Endometrium (tissue), 2 donors: Measurements from ENCODE around the gene ATP8B4.
"Not testable (repeated sequence)": the region's sequence is repeated elsewhere in the genome, so short reads cannot be mapped to it uniquely, and the experiment has no call there.

Experiments used
- FAIRE-seq: peaks from 2 replicates; lab custom pipeline; 2012; peaks lifted over from hg19 to GRCh38; lab: Jason Lieb, UNC
- donor health status: control.
- donor health status: control.

Gene ATP8B4

GRCh38 chr15:50137893-50138292 lies 18.9 kb upstream of the ATP8B4 start:
- no peak for FAIRE-seq

- no peak for FAIRE-seq
Observed at GRCh38 chr15:50137330-50137761, 18.3 kb upstream of the ATP8B4 start.

GRCh38 chr15:50135031-50135551 lies 16.1 kb upstream of the ATP8B4 start:
- no peak for FAIRE-seq

GRCh38 chr15:50134524-50135024 lies 15.5 kb upstream of the ATP8B4 start:
- no peak for FAIRE-seq

- FAIRE-seq, result not testable (repeated sequence)
Observed at GRCh38 chr15:50132251-50132984, 13.4 kb upstream of the ATP8B4 start.

- peak; percentile 74 for FAIRE-seq
Observed at GRCh38 chr15:50131617-50132016, 12.6 kb upstream of the ATP8B4 start.

GRCh38 chr15:50128266-50128665 lies 9.2 kb upstream of the ATP8B4 start:
- FAIRE-seq, result no peak

GRCh38 chr15:50127255-50127777 lies 8.3 kb upstream of the ATP8B4 start:
- FAIRE-seq, result no peak

GRCh38 chr15:50126072-50126471 lies 7.0 kb upstream of the ATP8B4 start:
- FAIRE-seq, result no peak

GRCh38 chr15:50124631-50125030 lies 5.6 kb upstream of the ATP8B4 start:
- FAIRE-seq, result no peak

GRCh38 chr15:50123861-50124557 lies 5.0 kb upstream of the ATP8B4 start:
- FAIRE-seq, result no peak

- FAIRE-seq, result no peak
Observed at GRCh38 chr15:50120729-50121128, 1.7 kb upstream of the ATP8B4 start.

- FAIRE-seq, result no peak
Observed at GRCh38 chr15:50117431-50118027, 1.5 kb downstream of the ATP8B4 start.

- no peak for FAIRE-seq
Observed at GRCh38 chr15:50116477-50116876, 2.6 kb downstream of the ATP8B4 start.

GRCh38 chr15:50113992-50114780 lies 4.8 kb downstream of the ATP8B4 start:
- no peak for FAIRE-seq

- FAIRE-seq, result no peak
Observed at GRCh38 chr15:50113187-50113505, 5.9 kb downstream of the ATP8B4 start.

GRCh38 chr15:50112488-50113186 lies 6.4 kb downstream of the ATP8B4 start:
- no peak for FAIRE-seq

GRCh38 chr15:50110285-50110684 lies 8.7 kb downstream of the ATP8B4 start:
- FAIRE-seq, result no peak

GRCh38 chr15:50109076-50109987 lies 9.7 kb downstream of the ATP8B4 start:
- FAIRE-seq, result no peak

- no peak for FAIRE-seq
Observed at GRCh38 chr15:50108461-50108860, 10.6 kb downstream of the ATP8B4 start.
